Erythroblast (primary cell): ENCODE results near the gene RAB12.
"Not testable (repeated sequence)": the region's sequence is repeated elsewhere in the genome, so short reads cannot be mapped to it uniquely, and the experiment has no call there.

ENCODE experiments used
- DNase-seq, 2 experiments: peaks; one replicate each; lab custom pipeline; 2025; lab: John Stamatoyannopoulos, UW
- GATA1 ChIP-seq: IDR thresholded peaks from 2 replicates; pipeline ENCODE4 v1.6.1; 2011; ENCODE audit warnings: low read depth, mild to moderate bottlenecking, control low read depth, low read length, moderate library complexity
- POLR2A ChIP-seq: IDR thresholded peaks from 2 replicates; pipeline ENCODE4 v1.6.1; 2011; ENCODE audit warnings: mild to moderate bottlenecking, low read length

RAB12 gene

GRCh38 chr18:8623549-8624106, 14.4 kb downstream of the RAB12 start:
- TF ChIP-seq GATA1 (no peak), POLR2A (no peak)

GRCh38 chr18:8625461-8626092, 16.3 kb downstream of the RAB12 start:
- DNase-seq, result no peak
- TF ChIP-seq GATA1, result no peak
- TF ChIP-seq POLR2A, result no peak

More at GRCh38 chr18:8623549-8624106, 14.4 kb downstream of the RAB12 start:
- no peak for DNase-seq

GRCh38 chr18:8626414-8627106, 17.3 kb downstream of the RAB12 start:
- no peak for TF ChIP-seq GATA1
- TF ChIP-seq POLR2A, result no peak
- DNase-seq, result no peak

- no peak for DNase-seq
- TF ChIP-seq POLR2A, result no peak
- TF ChIP-seq GATA1, result no peak
Observed at GRCh38 chr18:8627107-8627472, 17.9 kb downstream of the RAB12 start.

GRCh38 chr18:8627540-8627939, 18.3 kb downstream of the RAB12 start:
- no peak for TF ChIP-seq GATA1
- TF ChIP-seq POLR2A, result no peak
- DNase-seq, result no peak

- DNase-seq, result no peak
- no peak for TF ChIP-seq GATA1
- no peak for TF ChIP-seq POLR2A
Observed at GRCh38 chr18:8629602-8630001, 20.4 kb downstream of the RAB12 start.

GRCh38 chr18:8630546-8630945, 21.3 kb downstream of the RAB12 start:
- no peak for TF ChIP-seq GATA1
- no peak for TF ChIP-seq POLR2A
- DNase-seq, result no peak

- TF ChIP-seq GATA1, result no peak
- TF ChIP-seq POLR2A, result no peak
- DNase-seq, result no peak
Observed at GRCh38 chr18:8631265-8631664, 22.0 kb downstream of the RAB12 start.

- DNase-seq, result no peak
- no peak for TF ChIP-seq GATA1
- TF ChIP-seq POLR2A, result no peak
Observed at GRCh38 chr18:8632386-8632785, 23.1 kb downstream of the RAB12 start.

GRCh38 chr18:8634508-8634907, 25.3 kb downstream of the RAB12 start:
- no peak for DNase-seq
- TF ChIP-seq POLR2A (no peak), GATA1 (no peak)

- no peak for DNase-seq
- TF ChIP-seq GATA1 (no peak), POLR2A (no peak)
Observed at GRCh38 chr18:8635087-8635486, 25.9 kb downstream of the RAB12 start.

- no peak for TF ChIP-seq GATA1
- no peak for DNase-seq
Observed at GRCh38 chr18:8639762-8640161, 30.5 kb downstream of the RAB12 start.

- no peak for DNase-seq
- no peak for TF ChIP-seq GATA1
- TF ChIP-seq POLR2A, result no peak
Observed at GRCh38 chr18:8643326-8643878, 34.2 kb downstream of the RAB12 start.

GRCh38 chr18:8647359-8647758, 38.1 kb downstream of the RAB12 start:
- not testable (repeated sequence) for DNase-seq

- not testable (repeated sequence) for DNase-seq
Observed at GRCh38 chr18:8651478-8652261, 42.4 kb downstream of the RAB12 start.
